ENCODE measurements around the gene ARPC5.

Gene ARPC5

DNA sequence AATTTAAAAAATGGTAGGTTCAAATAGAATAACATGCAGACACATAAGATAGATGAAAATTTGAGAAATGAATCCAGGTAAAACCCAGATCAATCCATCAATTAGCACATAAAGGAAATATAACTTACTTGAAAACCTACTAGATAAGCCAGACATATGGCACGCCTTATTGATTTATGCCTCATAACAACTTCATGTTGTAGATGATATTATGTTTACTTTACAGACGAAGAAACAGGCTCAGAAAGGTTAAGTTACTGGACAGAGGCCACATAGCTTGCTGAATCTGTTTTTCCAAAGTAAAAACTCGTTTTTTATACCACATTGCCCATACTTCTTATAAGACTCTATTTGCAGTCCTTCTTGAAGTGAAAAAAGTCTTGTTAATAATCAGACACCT is 23.2 kb downstream of the ARPC5 start:
- no peak for FAIRE-seq
- DNase-seq (ENCODE audit: low spot score): no peak

DNA sequence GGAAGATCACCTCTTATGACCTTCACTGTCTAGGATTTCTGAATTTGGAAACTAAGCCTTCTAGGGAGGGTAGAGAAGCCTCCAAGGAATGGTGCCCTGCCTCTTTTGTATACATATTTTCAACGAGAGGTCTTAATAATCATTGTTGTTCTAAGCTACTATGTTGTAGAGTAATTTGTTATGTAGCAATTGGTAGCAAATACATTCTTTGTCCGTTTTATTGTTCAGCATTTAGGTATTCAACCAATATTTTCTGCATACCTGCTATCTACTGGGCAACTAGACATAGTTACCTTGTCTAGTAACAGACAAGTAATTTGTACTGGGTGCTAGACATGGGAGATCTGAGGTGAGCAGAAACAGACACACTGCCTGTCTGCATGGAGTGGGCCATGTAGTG is 24.6 kb downstream of the ARPC5 start:
- FAIRE-seq: no peak
- no peak for DNase-seq (ENCODE audit: low spot score)

DNA sequence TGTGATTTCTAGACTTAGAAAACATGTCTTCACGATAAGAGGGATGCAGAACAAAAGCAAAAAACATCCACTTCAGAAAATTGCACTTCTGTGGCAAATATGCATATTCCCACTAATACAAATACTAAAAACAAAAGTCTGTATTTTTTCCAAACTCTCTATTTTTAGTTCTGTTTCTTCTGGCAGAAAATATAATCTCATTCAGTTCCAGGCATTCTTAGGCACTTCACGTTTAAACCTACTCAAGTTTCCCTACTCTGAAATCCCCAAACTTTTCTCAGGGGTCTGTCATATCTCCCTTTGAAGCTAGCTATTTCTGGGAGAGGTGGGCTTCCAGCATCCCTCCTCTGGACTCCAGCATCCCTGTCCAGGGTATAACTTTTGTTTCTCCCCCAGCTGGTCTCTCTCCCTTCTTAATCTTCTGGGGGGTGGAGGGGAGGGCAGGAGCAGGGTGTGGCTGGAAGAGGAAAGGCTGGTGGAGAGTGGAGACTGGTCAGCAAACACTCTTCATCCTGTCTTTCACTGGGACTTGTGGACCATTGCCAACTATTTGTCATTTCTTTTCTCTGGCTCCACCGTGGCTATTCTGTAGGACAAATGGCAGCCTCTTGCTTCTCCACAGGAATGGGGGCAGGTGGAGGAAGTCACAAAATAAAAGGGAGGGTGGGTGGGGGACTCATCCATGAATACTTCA is 25.7 kb downstream of the ARPC5 start:
- DNase-seq (ENCODE audit: low spot score) (no peak), FAIRE-seq (no peak)

DNA sequence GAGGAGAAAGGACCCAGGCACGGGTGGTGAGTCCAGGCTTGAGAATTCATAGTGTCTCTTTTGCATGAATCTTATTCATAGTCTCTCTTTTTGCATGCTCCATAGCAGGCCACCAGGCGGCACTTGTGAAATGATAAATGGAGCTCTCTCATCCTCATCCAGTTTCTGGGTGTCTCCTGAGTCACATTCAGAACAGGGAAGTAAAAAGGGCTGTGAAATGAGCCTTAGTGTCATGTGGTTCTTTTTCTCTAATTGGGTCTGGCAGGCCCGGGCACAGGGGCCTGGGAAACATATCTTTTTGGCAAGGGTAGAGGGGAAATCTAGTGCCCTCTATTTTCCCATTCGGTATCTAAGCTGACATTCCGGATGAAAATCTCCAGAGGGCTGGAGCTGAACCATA is 26.3 kb downstream of the ARPC5 start:
- FAIRE-seq (no peak), DNase-seq (ENCODE audit: low spot score) (no peak)

DNA sequence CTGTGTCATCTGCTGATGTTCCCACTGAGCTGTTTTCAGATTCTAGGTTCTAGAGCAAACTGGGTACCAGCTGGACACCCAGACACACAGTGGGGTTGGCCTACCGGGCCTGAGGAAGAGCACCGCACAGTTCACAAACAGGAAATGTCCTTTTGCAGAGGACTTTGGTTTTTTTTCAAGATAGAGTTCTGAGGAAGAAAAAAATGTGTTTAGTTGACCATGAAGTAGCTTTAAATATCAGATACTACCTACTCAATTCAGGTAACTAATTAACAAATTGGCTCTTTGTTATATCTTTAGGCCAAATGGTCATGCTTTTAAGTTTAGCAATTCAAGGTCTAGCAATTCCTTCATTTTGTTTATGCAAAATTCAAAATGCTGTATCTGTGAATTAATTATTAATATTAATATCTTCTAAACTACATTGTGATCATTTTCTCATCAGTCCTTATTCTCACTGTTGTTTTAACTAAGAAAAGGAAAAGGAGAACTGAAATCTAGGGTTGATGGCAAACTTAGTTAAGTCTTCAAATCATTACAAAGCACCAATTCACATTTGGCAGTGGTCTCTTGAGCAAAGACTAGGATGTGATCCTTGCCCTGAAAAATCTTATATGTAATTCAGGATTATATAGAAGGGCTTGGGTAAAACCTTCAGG is 28.1 kb downstream of the ARPC5 start:
- FAIRE-seq (no peak), DNase-seq (ENCODE audit: low spot score) (no peak)

DNA sequence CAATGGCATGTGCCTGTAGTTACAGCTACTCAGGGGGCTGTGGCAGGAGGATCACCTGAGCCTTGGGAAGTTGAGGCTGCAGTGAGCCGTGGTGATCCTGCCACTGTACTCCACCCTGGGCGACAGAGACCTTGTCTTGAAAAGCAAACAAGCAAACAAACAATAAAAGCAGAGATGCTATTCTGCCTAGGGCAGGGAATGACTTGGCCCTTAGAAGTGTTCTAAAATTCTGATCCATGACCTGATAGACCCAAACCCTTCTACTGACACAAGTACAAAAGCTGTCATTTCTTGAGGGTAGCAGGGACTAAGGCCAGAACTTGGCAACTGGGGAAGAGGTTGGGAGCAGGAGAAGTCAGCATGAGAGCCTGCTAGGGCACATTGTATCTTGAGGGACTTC is 29.7 kb downstream of the ARPC5 start:
- DNase-seq (ENCODE audit: low spot score): no peak
- FAIRE-seq: no peak

DNA sequence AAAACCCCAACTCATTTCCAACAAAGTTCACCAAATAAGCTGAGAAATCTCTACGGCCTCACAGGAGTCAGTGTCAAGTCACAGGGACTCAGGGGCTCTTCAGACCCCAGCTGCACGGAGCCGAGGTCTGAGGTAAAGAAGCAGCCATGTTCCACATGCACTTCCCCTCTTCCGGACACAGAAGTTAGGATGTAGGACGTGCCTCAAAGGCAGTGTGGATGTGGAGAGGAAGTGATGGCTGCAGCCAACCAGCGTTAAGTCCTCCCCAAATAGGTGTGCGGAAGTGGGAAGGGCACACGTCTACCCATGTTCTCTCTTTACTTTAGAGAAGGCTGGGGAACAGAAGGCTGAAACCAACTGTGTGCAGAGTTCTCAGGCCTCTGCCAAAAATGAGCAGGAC is 30.8 kb downstream of the ARPC5 start:
- FAIRE-seq: no peak
- no peak for DNase-seq (ENCODE audit: low spot score)

DNA sequence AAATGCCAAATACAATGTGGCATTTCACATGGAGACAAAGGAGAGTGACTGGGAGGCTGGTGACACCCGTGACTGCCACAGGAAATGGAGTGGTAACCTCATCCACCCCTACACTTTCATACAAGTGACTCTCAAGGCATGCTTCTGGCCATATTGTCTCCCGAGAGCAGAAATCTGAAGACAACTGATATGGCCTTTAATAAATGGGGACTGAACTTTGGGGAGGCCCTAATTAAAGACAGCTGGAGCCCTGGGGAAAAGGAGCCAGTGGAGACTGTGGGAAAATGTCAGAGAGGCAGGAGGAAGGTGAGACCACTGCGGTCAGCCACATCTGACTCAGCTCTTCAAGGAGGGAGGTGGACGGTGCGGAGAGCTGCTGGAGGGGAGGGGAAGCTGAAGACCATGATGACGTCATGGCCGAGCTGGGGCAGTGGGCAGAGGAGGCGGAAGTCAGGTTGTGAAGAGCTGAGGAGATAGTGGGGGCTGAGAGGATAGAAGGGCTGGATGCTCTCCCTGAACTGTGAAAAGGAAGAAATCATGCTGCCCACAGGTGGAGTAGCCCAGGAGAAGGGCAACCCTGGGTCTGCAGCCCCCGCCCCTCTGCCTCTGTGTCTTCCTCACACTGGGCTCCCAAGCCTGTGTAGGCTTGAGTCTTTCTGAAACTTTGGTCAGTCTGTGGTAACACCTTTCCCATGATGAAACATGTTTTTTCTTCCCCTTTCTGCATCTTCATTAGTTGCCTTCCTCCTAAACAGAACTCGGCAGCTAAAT is 31.4 kb downstream of the ARPC5 start:
- DNase-seq (ENCODE audit: low spot score) (peak; percentile 55), FAIRE-seq (no peak)

DNA sequence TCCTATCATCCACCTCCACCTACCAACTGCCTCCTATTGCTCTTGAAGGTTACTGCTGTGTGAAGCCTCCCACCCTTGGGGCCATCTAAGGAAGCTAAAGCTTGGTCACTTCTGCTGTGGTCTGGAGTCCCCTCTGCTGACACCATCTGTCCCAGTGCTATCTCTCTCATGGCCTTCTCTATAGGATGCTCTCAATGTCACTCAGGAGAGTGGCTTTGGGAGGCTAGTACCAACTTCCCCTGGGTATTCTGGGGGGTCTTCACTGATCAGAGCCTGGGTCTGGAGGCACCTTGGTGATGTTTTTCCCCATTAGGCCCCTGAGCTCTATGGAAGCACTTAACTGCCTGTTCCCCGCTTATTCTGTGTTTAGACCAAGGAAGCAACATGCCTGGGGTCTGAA is 33.1 kb downstream of the ARPC5 start:
- DNase-seq (ENCODE audit: low spot score) (no peak), FAIRE-seq (no peak)

DNA sequence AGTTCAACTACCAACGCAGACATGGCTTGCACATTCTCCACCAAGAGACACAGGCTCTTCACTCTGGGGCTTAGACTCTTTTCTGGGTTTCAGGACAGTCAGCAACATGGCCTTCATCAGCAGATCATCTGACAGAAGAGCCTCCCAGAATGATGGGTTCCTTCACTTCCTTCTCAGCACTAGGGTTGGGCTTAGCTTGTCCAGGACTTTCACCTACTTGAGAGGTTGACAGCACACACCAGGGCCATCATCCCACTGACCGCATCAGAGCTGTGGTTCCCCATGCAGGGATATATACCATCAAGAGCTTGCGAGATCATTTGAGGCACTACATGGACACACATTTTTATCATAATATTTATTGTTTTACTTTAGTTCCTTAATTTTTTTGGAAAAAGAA is 34.9 kb downstream of the ARPC5 start:
- FAIRE-seq (no peak), DNase-seq (ENCODE audit: low spot score) (no peak)

DNA sequence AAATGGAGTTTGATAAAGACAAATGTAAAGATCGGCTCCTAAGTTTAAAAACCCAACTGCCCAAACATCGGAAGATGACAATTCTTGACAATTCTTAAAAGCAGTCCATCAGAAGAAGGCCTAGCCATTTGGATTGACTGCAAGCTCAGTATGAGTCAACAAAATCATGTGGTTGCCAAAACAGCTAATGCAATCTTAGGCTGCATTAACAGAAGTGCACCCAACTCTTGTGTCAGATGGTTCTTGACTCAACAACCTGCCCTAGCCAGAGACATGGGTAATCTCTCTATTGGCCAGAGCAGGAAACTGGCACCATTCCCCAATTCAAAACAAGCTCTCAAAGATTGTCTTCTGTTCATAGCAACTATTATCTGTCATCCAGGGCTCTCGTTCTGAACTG is 35.4 kb downstream of the ARPC5 start:
- DNase-seq (ENCODE audit: low spot score) (no peak), FAIRE-seq (no peak)

DNA sequence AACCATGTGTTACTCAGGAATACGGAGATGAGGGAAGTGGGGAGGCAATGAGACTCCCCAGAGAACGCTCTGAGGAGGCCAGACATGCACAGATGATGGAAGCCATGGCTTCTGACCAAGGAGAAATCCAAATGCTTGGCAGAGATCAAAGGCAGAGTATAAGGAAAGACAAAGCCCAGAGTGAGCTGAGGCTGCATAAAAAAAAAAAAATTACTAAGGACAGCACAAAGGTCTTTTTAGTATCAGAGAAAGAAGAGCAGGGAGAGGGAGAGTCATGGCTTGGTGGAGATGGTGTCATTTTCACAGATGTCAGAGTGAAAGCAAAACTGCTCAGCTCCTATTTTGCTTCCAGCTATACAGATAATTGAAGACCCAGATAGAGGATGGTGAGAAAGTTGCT is 37.2 kb downstream of the ARPC5 start:
- FAIRE-seq (no peak), DNase-seq (ENCODE audit: low spot score) (no peak)

DNA sequence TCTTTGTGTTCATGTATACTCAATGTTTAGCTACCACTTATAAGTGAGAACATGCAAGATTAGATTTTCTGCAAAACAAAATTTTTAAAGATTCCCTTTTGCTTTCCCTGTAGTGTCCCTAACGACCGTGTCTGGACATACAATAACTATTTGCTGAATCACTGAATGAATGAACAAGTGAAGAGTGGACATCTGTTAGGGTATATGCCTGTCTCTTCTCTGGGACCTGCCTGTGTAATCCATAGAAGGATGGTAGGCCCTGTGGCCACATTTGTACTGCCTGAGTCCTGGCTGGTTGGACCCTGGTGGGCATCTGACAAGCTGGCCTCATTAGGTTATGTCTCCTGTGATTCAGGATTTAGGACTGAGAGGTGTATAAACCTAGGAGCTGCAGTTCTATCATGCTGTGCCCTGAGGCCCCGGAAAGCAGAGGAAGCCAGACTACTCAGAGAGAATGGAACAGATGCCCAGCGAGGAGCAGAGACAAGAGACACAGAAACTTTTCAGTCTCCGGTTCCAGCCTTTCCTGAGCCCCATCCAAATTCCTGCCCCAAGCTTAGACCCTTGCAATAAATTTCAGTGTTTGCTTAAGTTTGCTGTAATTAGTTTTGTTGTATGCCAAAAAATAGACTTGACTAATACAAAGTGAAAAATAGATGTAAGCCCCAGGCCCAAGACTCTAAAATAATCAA is 37.8 kb downstream of the ARPC5 start:
- FAIRE-seq (no peak), DNase-seq (ENCODE audit: low spot score) (no peak)

DNA sequence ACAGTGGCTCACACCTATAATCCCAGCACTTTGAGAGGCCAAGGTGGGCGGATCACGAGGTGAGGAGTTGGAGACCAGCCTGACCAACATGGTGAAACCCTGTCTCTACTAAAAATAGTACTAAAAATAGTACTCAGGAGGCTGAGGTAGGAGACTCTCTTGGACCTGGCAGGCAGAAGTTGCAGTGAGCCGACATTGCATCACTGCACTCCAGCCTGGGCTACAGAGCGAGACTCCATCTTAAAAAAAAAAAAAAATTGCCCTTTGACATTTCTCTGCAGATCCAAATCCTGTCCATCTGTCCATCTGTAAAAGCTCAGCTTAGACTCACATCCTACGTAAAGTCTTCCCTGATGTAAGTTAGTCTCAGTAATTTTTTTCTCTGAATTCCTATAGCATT is 39.1 kb downstream of the ARPC5 start:
- DNase-seq (ENCODE audit: low spot score): no peak
- no peak for FAIRE-seq

DNA sequence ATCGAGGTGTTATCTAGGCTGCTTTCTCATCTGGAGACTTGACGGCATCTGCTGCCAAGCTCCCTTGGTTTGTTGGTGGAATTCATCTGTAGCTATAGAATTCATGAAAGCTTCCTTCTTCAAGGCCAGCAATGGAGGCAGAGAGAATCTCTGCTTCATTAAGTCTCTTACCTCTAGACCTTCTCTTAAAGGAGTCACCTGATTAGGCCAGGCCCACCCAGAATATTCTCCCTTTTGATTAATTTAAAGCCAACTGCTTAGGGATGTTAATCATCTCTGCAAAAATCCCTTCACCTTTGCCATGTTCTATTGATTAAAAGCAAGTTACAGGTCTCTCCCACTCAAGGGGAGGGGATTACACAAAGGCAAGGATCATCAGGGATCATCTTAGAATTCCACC is 40.0 kb downstream of the ARPC5 start:
- DNase-seq (ENCODE audit: low spot score) (no peak), FAIRE-seq (no peak)

DNA sequence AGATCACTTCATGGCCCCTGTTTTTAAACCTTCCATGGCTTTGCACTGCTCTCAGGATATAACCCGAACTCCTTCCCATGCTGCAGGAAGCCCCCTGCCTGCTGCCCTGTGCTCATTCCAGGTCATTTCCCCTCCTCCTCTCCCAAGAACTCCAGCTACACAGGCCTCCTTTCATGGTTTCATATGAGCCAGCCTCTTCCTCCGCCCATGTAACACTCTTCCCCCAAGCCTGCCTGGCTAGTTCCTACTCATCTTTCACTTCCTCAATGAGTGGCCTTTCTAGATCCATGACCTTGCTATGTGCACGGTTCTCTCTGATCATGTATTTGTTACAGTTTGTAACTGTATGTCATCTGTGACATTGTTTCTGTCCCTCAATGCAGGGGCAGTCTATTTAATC is 42.2 kb downstream of the ARPC5 start:
- DNase-seq (ENCODE audit: low spot score) (no peak), FAIRE-seq (no peak)

DNA sequence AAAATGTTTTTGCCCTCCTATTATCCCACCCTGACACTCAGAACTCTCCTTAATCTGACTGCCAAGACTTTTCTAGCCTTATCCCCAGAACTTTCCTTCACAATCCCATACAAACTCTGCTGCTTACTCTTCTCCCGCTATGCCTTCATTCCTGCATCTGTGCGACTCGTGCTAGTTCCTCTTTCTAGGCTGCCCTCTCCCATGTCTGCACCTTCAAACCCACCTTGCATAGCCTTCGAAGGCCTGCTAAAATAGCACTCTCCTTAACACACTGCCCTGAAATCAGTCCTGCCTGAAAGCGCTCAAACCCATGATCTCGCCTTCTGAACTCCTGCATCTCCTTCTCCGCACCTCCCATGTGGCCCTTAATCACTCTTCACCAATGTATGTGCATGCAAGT is 42.9 kb downstream of the ARPC5 start:
- FAIRE-seq: no peak
- DNase-seq (ENCODE audit: low spot score): no peak

DNA sequence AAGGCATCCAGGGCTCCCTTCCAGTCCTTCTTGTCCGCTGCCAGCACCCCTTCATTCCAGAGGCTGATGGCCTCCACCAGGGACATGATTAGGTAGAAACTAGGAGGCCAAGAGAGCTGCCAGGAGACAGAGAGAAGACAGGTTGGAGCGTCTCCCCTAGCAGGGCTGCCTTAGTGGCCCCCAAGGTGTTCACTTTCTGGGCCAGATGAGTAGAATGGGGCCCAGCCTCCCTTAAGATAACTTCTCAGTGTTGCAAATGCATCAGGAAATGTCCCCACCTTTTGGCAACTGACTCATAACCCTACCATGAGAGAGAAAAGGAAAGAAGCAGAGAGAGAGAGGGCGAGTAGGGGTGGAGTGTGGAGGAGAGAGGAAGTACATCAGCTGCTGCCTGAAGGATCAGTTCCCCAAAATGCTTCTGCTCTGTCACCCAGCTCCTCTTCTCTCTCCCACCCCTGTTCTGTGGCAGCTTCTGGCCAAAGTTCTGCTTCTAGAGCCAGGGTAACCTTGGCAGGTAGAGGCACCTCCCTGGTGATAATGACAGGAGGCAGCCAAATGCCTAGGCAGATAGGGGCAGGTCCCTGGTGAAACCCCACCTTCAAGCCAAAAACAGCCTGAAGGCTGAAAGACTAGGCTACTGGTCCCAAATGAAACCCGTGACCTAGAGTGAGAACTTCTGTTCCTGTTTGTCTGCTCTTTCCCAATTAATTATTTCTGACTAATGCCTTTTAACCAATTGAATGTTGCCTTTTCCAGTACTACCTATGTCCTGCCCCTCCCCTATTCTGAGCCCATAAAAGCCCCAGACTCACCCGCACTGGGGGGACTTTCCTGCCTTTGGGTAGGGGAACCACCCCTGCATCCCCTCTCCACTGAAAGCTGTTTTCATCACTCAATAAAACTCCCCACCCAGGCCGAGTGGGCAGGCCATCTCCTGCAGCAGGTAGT is 45.1 kb downstream of the ARPC5 start, which contains the start of gene NCF2:
Gene NCF2 (minus strand): TSS at position 216 of the 948 bp plus-strand sequence. CDS start 130 bp downstream, at position 86.
- FAIRE-seq (no peak), DNase-seq (ENCODE audit: low spot score) (no peak)

DNA sequence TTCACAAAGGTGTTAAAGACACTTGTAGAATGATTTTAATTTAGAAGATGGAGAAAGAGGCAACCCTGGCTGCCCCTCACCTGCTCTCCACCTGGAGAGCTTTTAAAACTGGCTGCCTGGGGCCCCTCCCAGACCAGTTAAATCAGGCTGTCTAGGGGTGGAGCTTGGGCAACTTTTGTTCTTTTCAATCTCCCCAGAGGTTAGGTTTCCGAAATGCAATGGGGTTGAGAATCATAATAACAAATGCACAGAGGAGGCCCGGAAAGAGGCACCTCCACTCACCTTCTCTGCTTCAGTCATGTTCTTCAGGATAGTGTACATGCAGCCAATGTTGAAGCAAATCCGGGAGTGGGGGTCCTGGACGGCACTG is 45.7 kb downstream of the ARPC5 start:
- no peak for FAIRE-seq

DNA sequence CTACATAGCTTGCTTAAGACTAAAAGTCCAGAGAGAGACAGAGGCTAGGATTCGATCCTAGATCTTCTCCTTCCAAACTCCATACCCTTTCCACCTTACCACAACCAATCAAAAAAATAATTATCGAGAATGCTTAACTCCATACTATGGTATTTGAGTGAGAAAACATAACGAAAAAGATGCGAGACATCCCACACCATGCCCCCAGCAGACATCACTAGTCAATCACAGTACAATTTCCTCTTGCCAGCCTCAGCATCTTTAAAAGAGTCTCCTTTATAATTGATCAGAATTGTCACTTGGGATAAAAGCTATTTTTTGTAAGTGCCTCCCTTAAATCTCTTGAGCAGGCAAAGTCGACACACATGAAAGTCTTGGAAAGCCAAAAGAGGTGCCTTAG is 46.2 kb downstream of the ARPC5 start:
- DNase-seq (ENCODE audit: low spot score) (no peak), FAIRE-seq (no peak)

More for the DNA sequence above, 45.7 kb downstream of the ARPC5 start:
- DNase-seq (ENCODE audit: low spot score): no peak

DNA sequence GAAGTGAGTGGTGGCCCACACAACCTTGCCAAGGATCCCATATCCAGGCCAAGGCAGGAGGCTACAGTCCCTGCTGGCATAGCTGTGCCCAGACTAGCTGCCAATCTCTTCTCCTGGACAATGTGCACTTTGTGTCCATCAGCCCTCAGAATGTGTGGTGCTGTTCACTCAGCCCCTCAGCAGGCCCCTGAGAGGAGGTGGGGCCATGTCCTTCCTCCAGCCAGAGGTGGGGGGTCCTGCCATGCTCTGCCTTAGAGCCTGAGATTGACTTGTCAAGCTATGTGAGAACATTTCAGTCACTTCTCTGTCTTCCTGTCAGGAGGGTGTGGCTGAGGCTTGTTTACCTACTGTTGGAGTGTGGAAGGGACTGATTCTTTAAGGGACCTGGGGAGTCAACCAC is 46.8 kb downstream of the ARPC5 start:
- no peak for DNase-seq (ENCODE audit: low spot score)

More for the DNA sequence above, 46.8 kb downstream of the ARPC5 start:
- FAIRE-seq: no peak
